ENCODE data around the gene SPACA4. TPM values are rescaled to one million over a fixed set of nuclear protein-coding genes. Genes with fewer than 3 reads are reported as not detected.
A peak's percentile ranks its signal among the peaks of the same experiment; 100 is the strongest.
"Not testable (repeated sequence)": the region's sequence is repeated elsewhere in the genome, so short reads cannot be mapped to it uniquely, and the experiment has no call there.

The SPACA4 gene
- polyA plus RNA-seq, 1 experiment: not detected

- peaks cover 5% of the 10 kb centered on the region; the same call in 1 of the 2 replicates for H3K9me3 ChIP-seq (ENCODE audit: control insufficient read depth, insufficient read depth, low read length)
- DNase-seq (ENCODE audit: low read depth, low spot score): no peak
- CTCF ChIA-PET: interaction anchor here (0.8 kb wide), 1 partner anchor 12 kb away, joined by 5 read pairs; the partner anchor contains the start of gene RPL18
- no peak for TF ChIP-seq CTCF (IDR thresholded peaks at IDR 0.05; ENCODE audit: low read depth, low read length)
- H3K4me3 ChIP-seq (ENCODE audit: low read depth, low read length): no peak overlapping the region
- peak overlapping the region; percentile 39 for H3K27ac ChIP-seq (ENCODE audit: low read depth, low read length)
- no peaks in the 10 kb centered on the region for H3K27me3 ChIP-seq (ENCODE audit: control insufficient read depth, insufficient read depth, low read length)
- POLR2A ChIA-PET: interaction anchor here (0.7 to 1.0 kb wide), 2 partner anchors 12 to 14 kb away, joined by 3 to 4 read pairs; partner anchors contain the start of genes RPL18 and SPHK2
Observed at GRCh38 chr19:48631225-48631624, 24.7 kb downstream of the SPACA4 start.

GRCh38 chr19:48632286-48632685 lies 25.7 kb downstream of the SPACA4 start:
- H3K27ac ChIP-seq (ENCODE audit: low read depth, low read length); H3K4me3 ChIP-seq (ENCODE audit: low read depth, low read length); H3K9me3 ChIP-seq (ENCODE audit: control insufficient read depth, insufficient read depth, low read length); CTCF ChIA-PET; DNase-seq (ENCODE audit: low read depth, low spot score); H3K27me3 ChIP-seq (ENCODE audit: control insufficient read depth, insufficient read depth, low read length): not testable (repeated sequence)
- POLR2A ChIA-PET: interaction anchor here (0.7 to 1.0 kb wide), 3 partner anchors 8 to 88 kb away, joined by 3 to 9 read pairs (median 5); partner anchors contain the start of genes RPL18 and SPHK2

GRCh38 chr19:48632692-48633147 lies 26.2 kb downstream of the SPACA4 start:
- Histone ChIP-seq H3K27ac (ENCODE audit: low read depth, low read length) (peak overlapping the region; percentile 47), H3K27me3 (ENCODE audit: control insufficient read depth, insufficient read depth, low read length) (no peaks in the 10 kb centered on the region), H3K9me3 (ENCODE audit: control insufficient read depth, insufficient read depth, low read length) (peaks cover 5% of the 10 kb centered on the region; the same call in 1 of the 2 replicates), H3K4me3 (ENCODE audit: low read depth, low read length) (no peak overlapping the region)
- CTCF ChIA-PET: no interaction called here
- POLR2A ChIA-PET: interaction anchor here (0.7 to 1.0 kb wide), 2 partner anchors 9 to 88 kb away, joined by 5 to 9 read pairs; no protein-coding TSS in a partner anchor
- TF ChIP-seq CTCF (IDR thresholded peaks at IDR 0.05; ENCODE audit: low read depth, low read length): no peak
- DNase-seq (ENCODE audit: low read depth, low spot score): no peak

- CTCF ChIA-PET: interaction anchor here (0.9 to 1.1 kb wide), 3 partner anchors 12 to 128 kb away, joined by 3 to 7 read pairs (median 4); partner anchors contain the start of gene CA11
- Histone ChIP-seq H3K27ac (ENCODE audit: low read depth, low read length) (no peak overlapping the region), H3K27me3 (ENCODE audit: control insufficient read depth, insufficient read depth, low read length) (no peaks in the 10 kb centered on the region), H3K4me3 (ENCODE audit: low read depth, low read length) (no peak overlapping the region), H3K9me3 (ENCODE audit: control insufficient read depth, insufficient read depth, low read length) (peaks cover 5% of the 10 kb centered on the region; the same call in 1 of the 2 replicates)
- TF ChIP-seq CTCF (IDR thresholded peaks at IDR 0.05; ENCODE audit: low read depth, low read length): no peak
- POLR2A ChIA-PET: interaction anchor here (1.0 to 1.6 kb wide), 4 partner anchors 9 to 14 kb away, joined by 3 to 9 read pairs (median 6); partner anchors contain the start of genes CA11, RPL18 and SPHK2
- DNase-seq (ENCODE audit: low read depth, low spot score): no peak
Observed at GRCh38 chr19:48633148-48634035, 26.9 kb downstream of the SPACA4 start.

- H3K27me3 ChIP-seq (ENCODE audit: control insufficient read depth, insufficient read depth, low read length): no peaks in the 10 kb centered on the region
- ChIA-PET CTCF (interaction anchor here (0.8 to 1.1 kb wide), 4 partner anchors 12 to 144 kb away, joined by 3 to 7 read pairs (median 4); partner anchors contain the start of gene CA11), POLR2A (interaction anchor here (1.0 to 1.6 kb wide), 3 partner anchors 10 to 15 kb away, joined by 3 to 9 read pairs (median 8); partner anchors contain the start of genes CA11, RPL18 and SPHK2)
- peak overlapping the region; percentile 37 for H3K4me3 ChIP-seq (ENCODE audit: low read depth, low read length)
- TF ChIP-seq CTCF (IDR thresholded peaks at IDR 0.05; ENCODE audit: low read depth, low read length): no peak
- H3K27ac ChIP-seq (ENCODE audit: low read depth, low read length): peak overlapping the region; percentile 52
- no peak for DNase-seq (ENCODE audit: low read depth, low spot score)
- H3K9me3 ChIP-seq (ENCODE audit: control insufficient read depth, insufficient read depth, low read length): peaks cover 9% of the 10 kb centered on the region; the same call in 1 of the 2 replicates
Observed at GRCh38 chr19:48634036-48634342, 27.4 kb downstream of the SPACA4 start.
